ENCODE data around the gene OR5K1. TPM values are rescaled to one million over a fixed set of nuclear protein-coding genes. Genes with fewer than 3 reads are reported as not detected.

The OR5K1 gene
- total RNA-seq, 4 donors from 2014 or later, result not detected

DNA sequence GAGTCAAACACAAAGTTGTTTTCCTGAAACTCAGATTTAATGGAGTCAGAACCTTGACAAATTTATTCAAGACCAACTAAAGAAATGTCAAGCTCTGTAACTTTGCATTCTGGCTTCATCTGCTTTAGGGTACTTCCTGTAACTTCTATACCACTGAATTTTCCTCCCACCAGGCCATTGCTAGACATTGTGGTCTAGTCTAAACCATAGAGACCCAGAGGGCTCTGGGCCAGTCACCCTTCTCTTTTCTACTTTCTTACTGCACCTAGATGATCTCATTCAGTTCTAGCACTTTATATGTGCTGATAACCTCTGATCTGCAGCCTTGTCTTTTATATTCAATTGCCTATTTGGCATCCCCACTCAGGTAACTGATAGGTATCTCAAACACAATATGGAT lies 2.8 kb upstream of the OR5K1 start:
- TF ChIP-seq, protein P1, sequence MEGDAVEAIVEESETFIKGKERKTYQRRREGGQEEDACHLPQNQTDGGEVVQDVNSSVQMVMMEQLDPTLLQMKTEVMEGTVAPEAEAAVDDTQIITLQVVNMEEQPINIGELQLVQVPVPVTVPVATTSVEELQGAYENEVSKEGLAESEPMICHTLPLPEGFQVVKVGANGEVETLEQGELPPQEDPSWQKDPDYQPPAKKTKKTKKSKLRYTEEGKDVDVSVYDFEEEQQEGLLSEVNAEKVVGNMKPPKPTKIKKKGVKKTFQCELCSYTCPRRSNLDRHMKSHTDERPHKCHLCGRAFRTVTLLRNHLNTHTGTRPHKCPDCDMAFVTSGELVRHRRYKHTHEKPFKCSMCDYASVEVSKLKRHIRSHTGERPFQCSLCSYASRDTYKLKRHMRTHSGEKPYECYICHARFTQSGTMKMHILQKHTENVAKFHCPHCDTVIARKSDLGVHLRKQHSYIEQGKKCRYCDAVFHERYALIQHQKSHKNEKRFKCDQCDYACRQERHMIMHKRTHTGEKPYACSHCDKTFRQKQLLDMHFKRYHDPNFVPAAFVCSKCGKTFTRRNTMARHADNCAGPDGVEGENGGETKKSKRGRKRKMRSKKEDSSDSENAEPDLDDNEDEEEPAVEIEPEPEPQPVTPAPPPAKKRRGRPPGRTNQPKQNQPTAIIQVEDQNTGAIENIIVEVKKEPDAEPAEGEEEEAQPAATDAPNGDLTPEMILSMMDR (IDR thresholded peaks at IDR 0.05), result no peak
- no peak for TF ChIP-seq POLR2A (IDR thresholded peaks at IDR 0.05)
- intact Hi-C loops (cut with DNase I; ENCODE audit: low total_unique reads), result no loop called here
- no peak overlapping the region for H3K4me3 ChIP-seq (ENCODE audit: low read depth, poor library complexity, severe bottlenecking)
- DNase-seq (ENCODE audit: low spot score in 2 of 2), result no peak

DNA sequence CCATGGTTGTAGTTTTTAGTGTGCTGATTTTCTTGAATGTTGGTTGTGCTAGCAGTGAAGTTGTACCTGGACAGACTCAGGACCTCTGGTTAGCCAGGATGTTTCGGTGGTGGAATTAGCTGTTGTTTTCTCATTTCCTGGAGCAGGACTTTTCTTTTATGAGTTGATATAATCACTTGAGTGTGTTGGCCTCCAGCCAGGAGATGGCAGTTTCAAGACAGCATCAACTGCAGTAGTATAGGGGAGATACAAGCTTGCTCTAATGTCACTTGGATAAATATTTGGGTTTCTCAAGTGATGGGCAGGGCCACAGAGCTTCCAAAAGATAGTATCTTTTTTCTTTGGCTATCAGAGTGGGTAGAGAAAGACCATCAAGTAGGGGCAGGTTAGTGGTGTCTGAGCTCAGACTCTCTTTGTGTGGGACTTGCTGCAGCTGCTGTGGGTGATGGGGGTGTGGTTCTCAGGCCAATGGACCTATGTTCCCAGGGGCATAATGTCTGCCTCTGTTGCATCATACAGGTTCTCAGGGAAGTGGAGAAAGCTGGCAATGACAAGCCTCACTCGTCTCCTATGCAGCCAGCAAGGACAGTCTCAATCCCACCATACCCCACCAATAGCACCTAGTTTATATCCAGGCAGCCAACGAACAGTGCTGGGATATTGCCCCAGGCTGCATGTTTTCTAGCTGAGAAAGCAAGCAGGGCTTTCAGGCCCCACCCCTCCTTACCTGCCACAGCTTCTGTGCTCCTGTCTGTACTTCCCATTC lies 19.9 kb downstream of the OR5K1 start:
- no peak for TF ChIP-seq POLR2A (IDR thresholded peaks at IDR 0.05)
- TF ChIP-seq, protein P1 (IDR thresholded peaks at IDR 0.05), result no peak
- no peak for DNase-seq (ENCODE audit: low spot score in 2 of 2)
- 41 to 45% methylated on average over 3 of the region's 3 CpGs for WGBS, 2 donors
- no peak overlapping the region for H3K4me3 ChIP-seq (ENCODE audit: low read depth, poor library complexity, severe bottlenecking)
- intact Hi-C loops (cut with DNase I; ENCODE audit: low total_unique reads), result no loop called here

DNA sequence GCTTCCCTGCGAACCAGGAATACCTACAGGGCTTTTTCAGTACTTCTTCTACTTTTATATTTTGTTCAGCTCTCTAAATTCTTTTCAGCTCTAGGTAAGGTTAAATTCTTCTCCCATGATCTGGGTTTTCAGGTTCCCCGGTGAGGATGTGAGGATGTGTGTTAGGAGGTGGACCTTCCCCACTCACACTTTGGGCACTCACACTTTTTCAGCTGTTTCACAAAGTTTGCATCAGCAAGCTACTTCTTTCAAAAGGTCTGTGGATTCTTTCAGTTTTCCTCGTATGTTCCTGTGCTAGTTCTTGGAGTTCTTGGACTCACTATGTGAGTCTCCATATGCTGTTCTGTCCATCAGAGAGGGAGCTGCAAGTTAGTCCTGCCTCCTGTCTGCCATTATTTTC lies 20.6 kb downstream of the OR5K1 start:
- no peak for DNase-seq (ENCODE audit: low spot score in 2 of 2)
- intact Hi-C loops (cut with DNase I; ENCODE audit: low total_unique reads), result no loop called here
- 62 to 76% methylated on average over 3 of the region's 3 CpGs for WGBS, 2 donors
- TF ChIP-seq POLR2A (IDR thresholded peaks at IDR 0.05), result no peak
- TF ChIP-seq, protein P1 (IDR thresholded peaks at IDR 0.05), result no peak
- H3K4me3 ChIP-seq (ENCODE audit: low read depth, poor library complexity, severe bottlenecking), result no peak overlapping the region

DNA sequence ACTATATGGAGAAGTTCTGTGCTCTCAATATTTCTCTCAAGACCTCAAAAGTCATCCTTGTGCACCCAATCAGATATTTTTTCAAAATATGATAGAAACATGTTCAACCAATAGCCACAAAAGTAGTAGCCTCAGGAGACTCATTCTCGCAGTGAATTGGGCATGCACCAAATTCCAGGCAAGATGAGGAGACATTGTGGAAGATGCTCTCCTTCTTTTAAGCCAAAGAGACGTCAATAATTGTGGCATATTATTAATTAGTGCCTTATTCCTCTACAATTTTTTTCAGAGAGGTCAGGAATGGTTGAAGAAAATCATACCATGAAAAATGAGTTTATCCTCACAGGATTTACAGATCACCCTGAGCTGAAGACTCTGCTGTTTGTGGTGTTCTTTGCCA lies 34.4 kb downstream of the OR5K1 start, which contains the start of gene OR5K2:
OR5K2 (plus strand) TSS at position 301 of the 400 bp plus-strand sequence; CDS start at position 301, 0 bp downstream.
- no peak within 1 kb of the TSS for H3K4me3 ChIP-seq (ENCODE audit: low read depth, poor library complexity, severe bottlenecking)
- intact Hi-C loops (cut with DNase I; ENCODE audit: low total_unique reads), result no loop called here
- DNase-seq (ENCODE audit: low spot score in 2 of 2), result no peak
- TF ChIP-seq, protein P1 (IDR thresholded peaks at IDR 0.05), result no peak
- no peak for TF ChIP-seq POLR2A (IDR thresholded peaks at IDR 0.05)
- 77 to 83% methylated on average over 2 of the region's 2 CpGs for WGBS, 2 donors

DNA sequence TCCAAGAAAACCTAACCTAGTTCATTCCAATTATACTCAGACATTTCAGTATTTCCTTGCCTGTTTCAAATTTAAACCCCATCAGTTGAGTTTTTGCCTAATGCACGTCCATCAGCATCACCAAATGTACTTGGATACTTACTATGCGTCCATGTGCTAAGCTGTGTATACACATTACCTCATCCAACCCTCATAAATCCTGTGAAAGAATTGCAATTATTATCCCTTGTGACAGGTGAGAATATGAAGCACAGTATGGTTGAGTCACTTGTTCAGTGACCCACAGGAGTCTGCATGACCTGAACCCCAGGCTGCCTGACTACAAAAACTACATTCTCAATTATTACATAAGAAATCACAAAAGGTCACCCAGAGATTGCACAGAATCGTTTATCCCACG lies 37.0 kb downstream of the OR5K1 start:
- WGBS, 2 donors, result 82 to 87% methylated on average over 4 of the region's 4 CpGs
- intact Hi-C loops (cut with DNase I; ENCODE audit: low total_unique reads), result no loop called here

More for the DNA sequence above, 37.0 kb downstream of the OR5K1 start:
- TF ChIP-seq POLR2A (IDR thresholded peaks at IDR 0.05), result no peak
- TF ChIP-seq, protein P1 (IDR thresholded peaks at IDR 0.05), result no peak
- DNase-seq (ENCODE audit: low spot score in 2 of 2), result no peak
- no peak overlapping the region for H3K4me3 ChIP-seq (ENCODE audit: low read depth, poor library complexity, severe bottlenecking)
